Heart right ventricle (tissue), 16 donors: ENCODE measurements around the gene STIP1. TPM values are rescaled to one million over a fixed set of nuclear protein-coding genes. Genes with fewer than 3 reads are reported as not detected.

Experiments used
- ATAC-seq, 8 donors: fragments of 200-7000 bp; cut with Tn5 transposase; one replicate each; pipeline ENCODE4 v1.9.1; 2020; ENCODE audit warnings: mild to moderate bottlenecking in 8 of 8, moderate library complexity in 8 of 8, moderate number of reproducible peaks in 1 of 8
- DNase-seq, 2 donors: peaks; one replicate each; pipeline ENCODE4 v3.0.0-alpha.2; 2020
- H3K27ac ChIP-seq, 10 donors: fragments of 200-600 bp; sonication (generic) in 2 of 10; one replicate each; pipeline versions ENCODE4 v1.5.0 to v1.8.0; 2020 to 2022; ENCODE audit warnings: mild to moderate bottlenecking in 3 of 10
- H3K27me3 ChIP-seq, 7 donors: fragments of 200-600 bp; one replicate each; pipeline ENCODE4 v1.8.0; 2021 to 2022; ENCODE audit warnings: mild to moderate bottlenecking in 2 of 7
- H3K36me3 ChIP-seq, 9 donors: fragments of 200-600 bp; sonication (generic) in 1 of 9; one replicate each; pipeline versions ENCODE4 v1.5.0 to v1.8.0; 2020 to 2022; ENCODE audit warnings: mild to moderate bottlenecking in 2 of 9
- H3K4me1 ChIP-seq, 9 donors: fragments of 200-600 bp; sonication (generic) in 1 of 9; one replicate each; pipeline versions ENCODE4 v1.5.0 to v1.8.0; 2020 to 2022; ENCODE audit warnings: mild to moderate bottlenecking in 4 of 9
- H3K4me3 ChIP-seq, 10 donors: fragments of 200-600 bp; sonication (generic) in 2 of 10; one replicate each; pipeline versions ENCODE4 v1.5.0 to v1.8.0; 2020 to 2022; ENCODE audit warnings: mild to moderate bottlenecking in 7 of 10, moderate library complexity in 2 of 10
- H3K9me3 ChIP-seq, 11 donors: fragments of 200-600 bp in 10 of 11; sonication (generic) in 2 of 11; one replicate each; pipeline versions ENCODE4 v1.5.0 to v1.8.0; 2013 to 2022; ENCODE audit warnings: mild to moderate bottlenecking in 2 of 11, control low read depth in 1 of 11, moderate library complexity in 1 of 11
- WGBS, 2 donors: extraction: QIAGEN DNeasy Blood & Tissue Kit; methylation state at CpG; one replicate each; pipeline ENCODE4 v1.1.7; 2013; ENCODE audit warnings: inconsistent platforms in 1 of 2; 5-methylcytosine and 5-hydroxymethylcytosine counted together
- intact Hi-C, 10 donors: fragments of 100-400 bp; cut with DNase I; formaldehyde crosslinking; loops; one replicate each; pipeline versions ENCODE4 v1.11.1 to v1.14.2; 2022
- long read RNA-seq, 3 donors: library from polyadenylated mRNA; unstranded; transcript quantifications; one replicate each; pipeline ENCODE4 v2.0.0, GENCODE V29; 2020 to 2021
- polyA plus RNA-seq, 2 donors: library from polyadenylated mRNA; stranded (reverse); fragments of 200-250 nt; gene quantifications; one replicate each; pipeline ENCODE4 v1.2.3, GENCODE V29; 2013
- total RNA-seq, 10 donors: library from RNA; stranded (reverse); fragmentation: NEBNext Ultra II Directional in 3 of 10; extraction: Animal tissue kit (Norgen Biotek cat#: 25700) in 3 of 10; gene quantifications; one replicate each; pipeline versions ENCODE4 v1.2.1 to v1.2.4, GENCODE V29; 2021 to 2023
- TF ChIP-seq, protein P1 (sequence below), 9 donors: fragments of 200-600 bp; sonication (generic) in 2 of 9; IDR thresholded peaks; one replicate each; pipeline versions ENCODE4 v1.5.0 to v1.8.0; 2021 to 2022; ENCODE audit warnings: antibody characterized with exemption in 9 of 9, mild to moderate bottlenecking in 5 of 9, moderate library complexity in 1 of 9
- donor health status: Arrhythmogenic right ventricular cardiomyopathy.
- donor health status: ischemic (EF 13 %, LVEDD 7.1; RV severe dilation, severe dysfunction).
- donor health status: healthy with polysubstance abuse.
- donor health status: DM: no; HTN: yes; CAD: no.
- donor health status: DM: no; HTN: no; CAD: no.
- donor health status: ischemic (EF 25% LVEDD 6.9; RV normal size, moderate dysfunction).
- donor health status: ischemic (EF 25% LVEDD 5.7; RV mildly dilated, moderate dysfunction).
- donor health status: healthy.
- donor health status: DM: yes; HTN: yes; CAD: no.
- donor health status: Ischemic cardiomyopathy.
- donor health status: ischemic (EF 35%, LVEDD 5.7; RV mildly dilated, moderate dysfunction).
- donor health status: nonischemic (EF 11% LVEDD 7.7; RV severe dilation, severe dysfunction).
- donor health status: DM: yes; HTN: yes; CAD: no.
- donor health status: PGD.
- donor health status: ischemic (EF 29% LVEDD 5.4; RV normal size, mild dysfunction).
- donor health status: nonischemic (EF 23%, LVEDD 6.1; RV moderate dilation, normal function).

STIP1 gene
- 100 to 1,000 TPM in 1 of 10 donors, 10 to 100 TPM in 9; 67.4 to 105 (median 87.9) TPM for total RNA-seq
- polyA plus RNA-seq, result 100 to 1,000 TPM in 1 of 2 donors, 10 to 100 TPM in 1; 55.3 to 144 TPM
- long read RNA-seq, donor 1, transcript STIP1-201 (14 exons, 2,196 nt), result major isoform, 111 of 146 reads
- long read RNA-seq, donor 1, partial matches to known transcripts, result 32 of 146 reads
- long read RNA-seq, donor 1, other reads (novel, unspliced or antisense), result 1 of 146 reads
- long read RNA-seq, donor 2, transcript STIP1-201 (14 exons, 2,196 nt), result major isoform, 95 of 109 reads
- long read RNA-seq, donor 2, partial matches to known transcripts, result 4 of 109 reads
- long read RNA-seq, donor 2, other reads (novel, unspliced or antisense), result 9 of 109 reads
- long read RNA-seq, donor 3, transcript STIP1-201 (14 exons, 2,196 nt), result major isoform, 362 of 409 reads
- long read RNA-seq, donor 3, partial matches to known transcripts, result 25 of 409 reads
- long read RNA-seq, donor 3, other reads (novel, unspliced or antisense), result 21 of 409 reads

DNA sequence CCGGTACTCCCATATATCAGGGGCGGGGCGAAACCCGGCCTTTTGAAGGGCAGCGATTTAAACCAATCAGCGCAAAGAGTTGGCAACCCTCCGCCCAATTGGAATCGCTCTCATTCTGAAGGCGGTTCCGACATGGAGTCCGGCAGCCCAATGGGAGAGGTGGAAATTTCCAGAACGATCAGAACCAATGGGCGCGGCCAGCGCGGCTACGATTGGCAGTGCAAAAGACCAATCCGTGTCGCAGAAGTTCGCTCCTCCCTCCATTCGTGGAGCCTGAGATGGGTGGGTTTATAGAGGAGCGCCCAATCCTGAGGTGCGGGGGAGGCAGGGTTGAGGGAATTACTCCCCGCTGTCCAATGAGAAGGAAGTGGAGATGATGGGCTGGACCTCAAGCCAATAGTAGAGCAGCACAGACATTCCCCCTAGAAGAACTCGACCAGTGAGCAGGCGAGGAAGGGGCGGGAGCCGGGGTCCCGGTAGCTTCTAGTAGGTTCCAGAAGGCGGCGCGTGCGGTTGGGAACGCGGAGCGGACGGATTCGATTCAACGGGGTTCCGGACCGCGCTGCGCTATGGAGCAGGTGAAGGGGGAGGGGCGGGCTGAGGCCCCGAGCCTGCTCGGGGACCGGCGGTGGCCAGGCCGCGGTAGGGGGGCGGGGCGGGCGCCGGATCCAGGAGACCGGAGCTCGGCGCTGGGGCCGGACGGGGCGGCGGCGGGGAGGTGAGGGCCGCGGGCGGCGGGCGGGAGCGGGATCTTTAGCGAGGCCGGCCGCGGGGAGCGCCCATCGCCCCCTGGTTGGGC lies at the start of gene STIP1:
Gene STIP1 (plus strand): TSS at position 479 of the 799 bp plus-strand sequence. CDS start 91 bp downstream, at position 570.
- Histone ChIP-seq H3K9me3 (no peaks in the 10 kb centered on the region), H3K4me3 (peak within 1 kb of the TSS in 9 of 10 donors; percentile 32 to 89 (median 66)), H3K36me3 (peaks cover 0 to 26% (median 0%) of the 10 kb centered on the region in 9 donors), H3K27ac (peak within 1 kb of the TSS; percentile 90 to 98 (median 94)), H3K4me1 (peaks cover 12 to 53% (median 35%) of the 10 kb centered on the region in 9 donors), H3K27me3 (no peaks in the 10 kb centered on the region)
- DNase-seq (peak; percentile 97 to 100), ATAC-seq (peak; percentile 86 to 94 (median 91))
- intact Hi-C loops, result loop anchor here in 2 of 10 donors (2.0 to 5.0 kb wide), 2 partner anchors 41 kb away; partner anchors contain the start of genes NUDT22 (in 2 of the 2) and TRPT1 (in 2 of the 2)
- WGBS, 2 donors, result 1% methylated on average over 47 to 72 of the region's 74 CpGs
- TF ChIP-seq, protein P1, sequence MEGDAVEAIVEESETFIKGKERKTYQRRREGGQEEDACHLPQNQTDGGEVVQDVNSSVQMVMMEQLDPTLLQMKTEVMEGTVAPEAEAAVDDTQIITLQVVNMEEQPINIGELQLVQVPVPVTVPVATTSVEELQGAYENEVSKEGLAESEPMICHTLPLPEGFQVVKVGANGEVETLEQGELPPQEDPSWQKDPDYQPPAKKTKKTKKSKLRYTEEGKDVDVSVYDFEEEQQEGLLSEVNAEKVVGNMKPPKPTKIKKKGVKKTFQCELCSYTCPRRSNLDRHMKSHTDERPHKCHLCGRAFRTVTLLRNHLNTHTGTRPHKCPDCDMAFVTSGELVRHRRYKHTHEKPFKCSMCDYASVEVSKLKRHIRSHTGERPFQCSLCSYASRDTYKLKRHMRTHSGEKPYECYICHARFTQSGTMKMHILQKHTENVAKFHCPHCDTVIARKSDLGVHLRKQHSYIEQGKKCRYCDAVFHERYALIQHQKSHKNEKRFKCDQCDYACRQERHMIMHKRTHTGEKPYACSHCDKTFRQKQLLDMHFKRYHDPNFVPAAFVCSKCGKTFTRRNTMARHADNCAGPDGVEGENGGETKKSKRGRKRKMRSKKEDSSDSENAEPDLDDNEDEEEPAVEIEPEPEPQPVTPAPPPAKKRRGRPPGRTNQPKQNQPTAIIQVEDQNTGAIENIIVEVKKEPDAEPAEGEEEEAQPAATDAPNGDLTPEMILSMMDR (IDR thresholded peaks at IDR 0.05), result peak in 7 of 9 donors; percentile 14 to 66 (median 40)

DNA sequence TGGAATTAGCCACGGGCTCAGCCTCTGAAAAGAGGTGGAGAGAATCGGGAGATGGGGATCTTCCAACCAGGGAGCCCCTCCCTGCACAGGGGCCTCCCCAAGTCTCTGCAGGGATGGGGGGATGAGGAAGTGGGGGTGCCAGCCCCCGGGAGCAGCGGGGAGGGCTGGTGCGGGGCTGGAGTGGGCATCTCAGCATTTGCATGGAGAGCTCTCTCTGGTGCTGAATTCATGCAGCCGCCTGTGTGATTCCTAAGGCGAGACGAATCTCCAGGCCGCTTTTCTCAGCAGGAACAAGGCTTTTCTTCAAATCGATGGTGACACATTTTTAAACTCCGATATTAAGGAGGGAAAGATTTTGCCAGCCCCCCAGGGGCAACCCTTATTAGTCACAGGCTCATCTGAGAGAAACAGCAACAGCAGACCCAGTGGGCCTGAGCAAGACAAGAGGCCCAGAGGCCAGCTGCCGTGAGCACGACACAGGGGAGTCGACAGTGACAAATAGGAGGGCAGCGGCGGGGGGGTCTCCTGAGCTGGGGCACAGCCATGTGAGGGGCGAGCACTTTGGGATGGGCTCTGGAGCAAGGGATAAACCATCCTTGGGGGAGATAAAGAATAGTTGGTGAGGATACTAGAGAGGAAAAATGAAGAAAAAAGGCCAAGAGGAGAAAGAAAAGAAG lies 49.1 kb upstream of the STIP1 start:
- ATAC-seq (no peak), DNase-seq (no peak)
- Histone ChIP-seq H3K4me1 (peaks cover 0 to 21% (median 3%) of the 10 kb centered on the region in 9 donors), H3K27ac (no peak overlapping the region), H3K4me3 (no peak overlapping the region), H3K9me3 (no peaks in the 10 kb centered on the region), H3K27me3 (no peaks in the 10 kb centered on the region), H3K36me3 (no peaks in the 10 kb centered on the region)
- intact Hi-C loops, result no loop called here
- TF ChIP-seq, protein P1 (IDR thresholded peaks at IDR 0.05), result no peak
- 80 to 81% methylated on average over 17 of the region's 17 CpGs for WGBS, 2 donors

DNA sequence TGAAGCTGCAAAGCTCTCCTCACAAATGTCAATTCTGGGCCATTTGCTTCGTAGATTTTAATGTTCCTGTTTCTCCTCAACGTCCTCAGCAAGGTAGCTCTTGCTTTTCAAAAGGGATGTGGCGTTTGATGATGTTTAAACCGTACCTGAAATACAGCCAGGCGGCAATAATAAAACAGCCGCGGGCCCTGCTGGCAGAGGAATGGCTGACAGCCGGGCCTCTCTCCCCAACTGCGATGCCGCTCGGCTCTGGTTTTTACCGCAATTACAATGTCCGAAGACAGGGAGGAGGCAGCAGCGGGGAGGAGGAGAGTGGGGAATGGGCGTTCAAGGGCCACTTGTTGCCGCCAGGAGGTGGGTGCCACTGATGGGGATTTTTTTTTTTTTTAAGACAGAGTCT lies 47.6 kb upstream of the STIP1 start:
- no peak for ATAC-seq
- 93 to 94% methylated on average over 16 of the region's 16 CpGs for WGBS, 2 donors

More for the DNA sequence above, 47.6 kb upstream of the STIP1 start:
- H3K9me3 ChIP-seq, result no peaks in the 10 kb centered on the region
- H3K27me3 ChIP-seq, result no peaks in the 10 kb centered on the region
- no peaks in the 10 kb centered on the region for H3K36me3 ChIP-seq
- TF ChIP-seq, protein P1 (IDR thresholded peaks at IDR 0.05), result no peak
- no peak overlapping the region for H3K4me3 ChIP-seq
- intact Hi-C loops, result no loop called here
- H3K4me1 ChIP-seq, result peaks cover 0 to 9% (median 0%) of the 10 kb centered on the region in 9 donors
- no peak overlapping the region for H3K27ac ChIP-seq
- DNase-seq, result no peak
